SU-DHL-6 (cell line): ENCODE data around the gene AHI1.

Source experiments
- H2AFZ ChIP-seq: fragments of 200-600 bp; sonication (generic); 2 replicates; pipeline ENCODE4 v1.6.1; 2014; ENCODE audit warnings: low read depth, mild to moderate bottlenecking, moderate library complexity, mixed read lengths, antibody characterized with exemption, low read length; ENCODE audit not compliant: severe bottlenecking
- H3F3A ChIP-seq: fragments of 200-600 bp; shearing (Covaris generic); 2 replicates; pipeline ENCODE4 v1.6.0; 2016; ENCODE audit warnings: antibody characterized with exemption, mild to moderate bottlenecking; ENCODE audit not compliant: insufficient read depth
- H3K27ac ChIP-seq: fragments of 200-600 bp; sonication (generic); 2 replicates; pipeline ENCODE4 v1.5.1; 2016; ENCODE audit warnings: low read depth, mild to moderate bottlenecking, low read length, moderate library complexity, mixed read lengths
- H3K27me3 ChIP-seq: fragments of 200-600 bp; sonication (generic), shearing (Covaris generic); 2 replicates; pipeline ENCODE4 v1.6.0; 2014; ENCODE audit warnings: mild to moderate bottlenecking, low read length
- H3K36me3 ChIP-seq: fragments of 200-600 bp; sonication (generic); 2 replicates; pipeline ENCODE4 v1.6.1; 2014; ENCODE audit warnings: mild to moderate bottlenecking, low read length, mixed read lengths
- H3K4me2 ChIP-seq: fragments of 300-600, 200-600 bp; shearing (Covaris generic), sonication (generic); 2 replicates; pipeline ENCODE4 v1.6.0; 2014; ENCODE audit warnings: low read length, low read depth, mild to moderate bottlenecking; ENCODE audit not compliant: poor library complexity, severe bottlenecking
- H3K4me3 ChIP-seq: fragments of 200-600 bp; sonication (generic); 2 replicates; pipeline ENCODE4 v1.5.1; 2014; ENCODE audit warnings: antibody characterized with exemption, low read length, mild to moderate bottlenecking, mixed read lengths; ENCODE audit not compliant: insufficient read depth, poor library complexity, severe bottlenecking
- H3K79me2 ChIP-seq: fragments of 200-600 bp; sonication (generic); 2 replicates; pipeline ENCODE4 v1.6.1; 2014; ENCODE audit warnings: mild to moderate bottlenecking, low read length, moderate library complexity; ENCODE audit not compliant: insufficient read depth
- H3K9ac ChIP-seq: fragments of 200-600 bp; sonication (generic); 2 replicates; pipeline ENCODE4 v1.7.0; 2014; ENCODE audit warnings: mild to moderate bottlenecking, low read length
- H3K9me2 ChIP-seq: fragments of 200-600 bp; sonication (generic); replicated peaks from 2 replicates; pipeline ENCODE4 v1.6.1; 2014; ENCODE audit warnings: low read length; ENCODE audit not compliant: insufficient read depth
- H3K9me3 ChIP-seq: fragments of 200-600 bp; sonication (generic); 2 replicates; pipeline ENCODE4 v1.6.1; 2014; ENCODE audit warnings: low read length, mixed read lengths; ENCODE audit not compliant: insufficient read depth
- H4K20me1 ChIP-seq: fragments of 200-600 bp; sonication (generic); 2 replicates; pipeline ENCODE4 v1.6.1; 2014; ENCODE audit warnings: low read depth, mild to moderate bottlenecking, antibody characterized with exemption, low read length, moderate library complexity, mixed read lengths
- EZH2phosphoT487 ChIP-seq: fragments of 200-600 bp; sonication (generic), shearing (Covaris generic); conservative IDR thresholded peaks from 2 replicates; pipeline ENCODE4 v1.6.1; 2018; ENCODE audit warnings: mild to moderate bottlenecking, antibody characterized with exemption, low read length, moderate library complexity, mixed read lengths
- TF ChIP-seq, protein P1 (sequence below): fragments of 200-600 bp; sonication (generic); IDR thresholded peaks from one replicate; pipeline ENCODE4 v1.5.1; 2017; ENCODE audit warnings: antibody characterized with exemption, mild to moderate bottlenecking, low read length, moderate library complexity; ENCODE audit not compliant: insufficient read depth, poor library complexity, severe bottlenecking

AHI1 gene

DNA sequence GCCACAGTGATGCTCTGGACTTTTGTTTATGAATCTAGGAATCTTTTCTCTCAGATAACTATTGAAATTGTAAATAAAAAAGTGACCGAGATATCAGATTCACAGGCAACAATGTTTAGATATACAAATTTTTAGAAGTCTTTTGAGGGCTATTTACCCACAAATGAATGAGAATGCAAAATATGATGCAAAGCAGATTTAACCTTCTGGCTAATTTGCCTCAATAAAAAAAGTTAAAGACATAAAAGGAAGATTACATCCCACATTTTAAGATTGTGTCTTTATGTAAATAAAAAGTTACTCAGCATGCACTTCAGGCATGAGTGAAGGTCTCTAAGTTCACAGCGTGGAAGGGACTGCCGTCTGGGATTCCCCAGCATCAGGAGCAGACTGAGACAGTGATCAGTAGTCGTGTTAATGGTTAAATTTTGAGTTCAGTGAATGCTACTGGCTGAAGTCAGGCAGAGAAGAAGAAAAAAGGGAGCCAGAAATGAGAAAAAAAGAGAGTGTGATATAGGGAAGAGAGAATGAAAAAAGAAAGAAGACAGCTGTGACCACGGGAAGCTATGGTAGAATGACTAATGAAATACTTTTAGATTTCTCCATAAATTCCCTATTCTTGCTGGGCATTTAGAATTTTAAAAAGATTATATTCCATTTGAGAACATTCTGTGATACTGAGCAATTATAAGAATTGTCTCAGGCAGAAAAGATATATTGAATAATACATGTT, 222.8 kb downstream of the AHI1 start:
- Histone ChIP-seq H3K79me2 (no peaks in the 10 kb centered on the region), H4K20me1 (no peaks in the 10 kb centered on the region), H2AFZ (no peak overlapping the region), H3K4me3 (no peak overlapping the region), H3K4me2 (no peak overlapping the region), H3K27ac (no peak overlapping the region), H3K9ac (no peak overlapping the region), H3K9me2 (no peaks in the 10 kb centered on the region), H3K36me3 (no peaks in the 10 kb centered on the region), H3K27me3 (no peaks in the 10 kb centered on the region), H3F3A (no peaks in the 10 kb centered on the region), H3K9me3 (no peaks in the 10 kb centered on the region)
- TF ChIP-seq EZH2phosphoT487: no peak
- TF ChIP-seq, protein P1, sequence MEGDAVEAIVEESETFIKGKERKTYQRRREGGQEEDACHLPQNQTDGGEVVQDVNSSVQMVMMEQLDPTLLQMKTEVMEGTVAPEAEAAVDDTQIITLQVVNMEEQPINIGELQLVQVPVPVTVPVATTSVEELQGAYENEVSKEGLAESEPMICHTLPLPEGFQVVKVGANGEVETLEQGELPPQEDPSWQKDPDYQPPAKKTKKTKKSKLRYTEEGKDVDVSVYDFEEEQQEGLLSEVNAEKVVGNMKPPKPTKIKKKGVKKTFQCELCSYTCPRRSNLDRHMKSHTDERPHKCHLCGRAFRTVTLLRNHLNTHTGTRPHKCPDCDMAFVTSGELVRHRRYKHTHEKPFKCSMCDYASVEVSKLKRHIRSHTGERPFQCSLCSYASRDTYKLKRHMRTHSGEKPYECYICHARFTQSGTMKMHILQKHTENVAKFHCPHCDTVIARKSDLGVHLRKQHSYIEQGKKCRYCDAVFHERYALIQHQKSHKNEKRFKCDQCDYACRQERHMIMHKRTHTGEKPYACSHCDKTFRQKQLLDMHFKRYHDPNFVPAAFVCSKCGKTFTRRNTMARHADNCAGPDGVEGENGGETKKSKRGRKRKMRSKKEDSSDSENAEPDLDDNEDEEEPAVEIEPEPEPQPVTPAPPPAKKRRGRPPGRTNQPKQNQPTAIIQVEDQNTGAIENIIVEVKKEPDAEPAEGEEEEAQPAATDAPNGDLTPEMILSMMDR: no peak

DNA sequence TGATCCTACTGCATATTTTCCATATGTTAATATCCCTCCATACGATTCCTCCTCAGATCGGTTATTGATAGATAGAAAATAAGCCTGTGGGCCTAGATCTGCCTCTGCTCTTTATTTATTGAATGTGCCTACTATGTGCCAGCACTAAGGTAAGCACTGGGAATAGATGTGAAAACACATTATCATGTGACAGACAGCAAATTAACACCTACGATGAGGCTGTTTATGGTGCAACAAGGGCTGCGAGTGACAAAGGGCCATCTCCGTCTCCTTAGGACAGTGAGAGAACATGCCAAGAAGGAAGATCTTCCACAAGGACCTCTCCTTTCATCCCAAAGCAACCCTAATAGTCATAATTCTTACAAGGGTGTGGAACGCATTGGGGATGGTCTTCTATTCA, 225.9 kb downstream of the AHI1 start:
- no peaks in the 10 kb centered on the region for H3K27me3 ChIP-seq
- H3K4me2 ChIP-seq: no peak overlapping the region
- no peaks in the 10 kb centered on the region for H3K9me3 ChIP-seq
- H3F3A ChIP-seq: no peaks in the 10 kb centered on the region
- no peaks in the 10 kb centered on the region for H3K79me2 ChIP-seq
- no peak for TF ChIP-seq EZH2phosphoT487
- TF ChIP-seq, protein P1: no peak
- H3K4me3 ChIP-seq: no peak overlapping the region
- no peaks in the 10 kb centered on the region for H3K9me2 ChIP-seq
- no peaks in the 10 kb centered on the region for H3K36me3 ChIP-seq
- H4K20me1 ChIP-seq: no peaks in the 10 kb centered on the region
- H3K27ac ChIP-seq: no peak overlapping the region
- H3K9ac ChIP-seq: no peak overlapping the region
- H2AFZ ChIP-seq: no peak overlapping the region

DNA sequence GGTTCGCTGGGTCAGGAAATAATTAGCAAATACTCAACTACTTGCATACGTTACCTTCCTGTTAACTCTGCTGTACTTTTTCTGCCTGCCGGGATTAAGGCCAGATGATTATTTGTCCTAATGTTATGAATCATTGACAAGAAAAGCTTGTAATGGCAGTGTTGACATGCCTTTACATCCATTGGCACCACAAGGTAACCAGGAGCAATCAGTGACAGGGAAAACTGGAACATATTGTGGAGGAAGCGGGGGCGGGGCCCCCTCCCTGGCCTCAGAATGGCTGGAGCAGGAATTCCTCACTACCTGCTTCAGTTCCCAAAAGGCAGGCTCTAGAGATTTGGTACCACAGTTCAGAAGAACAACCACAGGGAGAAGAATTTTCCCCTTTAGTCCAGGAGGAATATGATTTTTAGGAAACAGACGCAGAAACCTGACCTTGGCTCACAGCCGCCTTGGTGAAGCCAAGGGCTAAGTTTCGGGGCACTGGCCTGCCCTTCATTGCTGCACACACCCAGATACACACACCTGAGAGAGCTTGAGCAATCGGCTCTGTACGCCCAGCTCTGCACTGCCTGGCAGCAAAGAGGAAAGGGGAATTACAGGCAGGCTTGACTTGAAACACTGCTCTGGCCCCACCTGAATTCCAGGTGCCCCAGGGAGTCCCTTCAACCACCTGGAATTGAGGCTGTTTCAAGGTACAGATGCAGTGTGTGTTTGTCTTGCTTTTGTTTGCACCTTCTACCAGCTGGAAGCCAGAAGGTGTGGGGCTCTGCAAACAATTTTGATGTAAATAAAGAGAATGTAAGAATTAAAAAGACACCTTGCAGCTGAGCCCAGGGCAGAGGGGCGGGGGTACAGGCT, 226.6 kb downstream of the AHI1 start:
- Histone ChIP-seq H3K4me2 (no peak overlapping the region), H2AFZ (no peak overlapping the region), H3K27me3 (no peaks in the 10 kb centered on the region), H3K36me3 (no peaks in the 10 kb centered on the region), H3F3A (no peaks in the 10 kb centered on the region), H3K79me2 (no peaks in the 10 kb centered on the region), H4K20me1 (no peaks in the 10 kb centered on the region), H3K9me3 (no peaks in the 10 kb centered on the region), H3K4me3 (no peak overlapping the region), H3K9ac (no peak overlapping the region), H3K27ac (no peak overlapping the region), H3K9me2 (no peaks in the 10 kb centered on the region)
- TF ChIP-seq, protein P1: no peak
- TF ChIP-seq EZH2phosphoT487: no peak
